Glomerular visceral epithelial cell (primary cell): ENCODE measurements around the gene TCF7L1.
"Not testable (repeated sequence)": the region's sequence is repeated elsewhere in the genome, so short reads cannot be mapped to it uniquely, and the experiment has no call there.

Experiments used
- DNase-seq: peaks from one replicate; pipeline ENCODE4 v3.0.0-alpha.2; 2016; ENCODE audit errors: extremely low spot score

TCF7L1 gene

GRCh38 chr2:85326406-85327159 is 193.4 kb downstream of the TCF7L1 start:
- no peak for DNase-seq

DNA sequence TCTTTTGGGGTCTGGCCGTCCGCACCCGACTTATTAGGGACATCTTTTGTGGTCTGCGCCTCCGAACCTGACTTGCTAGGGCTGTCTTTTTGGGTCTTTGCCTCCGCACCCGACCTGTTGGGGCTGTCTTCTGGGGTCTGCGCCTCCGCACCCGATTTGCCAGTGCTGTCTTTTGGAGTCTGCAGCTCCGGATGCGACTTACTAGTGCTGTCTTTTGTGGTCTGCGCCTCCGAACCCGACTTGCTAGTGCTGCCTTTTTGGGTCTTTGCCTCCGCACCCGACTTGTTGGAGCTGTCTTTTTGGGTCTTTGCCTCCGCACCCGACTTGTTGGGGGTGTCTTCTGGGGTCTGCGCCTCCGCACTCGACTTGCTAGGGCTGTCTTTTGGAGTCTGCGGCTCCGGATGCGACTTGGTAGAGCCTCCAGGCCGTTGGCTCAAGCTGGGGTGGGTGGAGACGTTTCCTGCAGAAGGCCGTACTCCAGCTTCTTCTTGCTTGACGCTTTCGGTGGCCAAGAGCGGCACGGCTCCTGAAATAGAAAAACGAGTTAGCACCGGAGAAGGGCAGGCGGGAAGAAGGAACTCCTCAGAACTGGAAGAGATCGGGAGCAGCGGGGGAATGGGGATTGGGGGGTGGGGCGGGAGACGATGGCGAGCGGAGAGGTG is 194.1 kb downstream of the TCF7L1 start:
- DNase-seq = peak; percentile 22

DNA sequence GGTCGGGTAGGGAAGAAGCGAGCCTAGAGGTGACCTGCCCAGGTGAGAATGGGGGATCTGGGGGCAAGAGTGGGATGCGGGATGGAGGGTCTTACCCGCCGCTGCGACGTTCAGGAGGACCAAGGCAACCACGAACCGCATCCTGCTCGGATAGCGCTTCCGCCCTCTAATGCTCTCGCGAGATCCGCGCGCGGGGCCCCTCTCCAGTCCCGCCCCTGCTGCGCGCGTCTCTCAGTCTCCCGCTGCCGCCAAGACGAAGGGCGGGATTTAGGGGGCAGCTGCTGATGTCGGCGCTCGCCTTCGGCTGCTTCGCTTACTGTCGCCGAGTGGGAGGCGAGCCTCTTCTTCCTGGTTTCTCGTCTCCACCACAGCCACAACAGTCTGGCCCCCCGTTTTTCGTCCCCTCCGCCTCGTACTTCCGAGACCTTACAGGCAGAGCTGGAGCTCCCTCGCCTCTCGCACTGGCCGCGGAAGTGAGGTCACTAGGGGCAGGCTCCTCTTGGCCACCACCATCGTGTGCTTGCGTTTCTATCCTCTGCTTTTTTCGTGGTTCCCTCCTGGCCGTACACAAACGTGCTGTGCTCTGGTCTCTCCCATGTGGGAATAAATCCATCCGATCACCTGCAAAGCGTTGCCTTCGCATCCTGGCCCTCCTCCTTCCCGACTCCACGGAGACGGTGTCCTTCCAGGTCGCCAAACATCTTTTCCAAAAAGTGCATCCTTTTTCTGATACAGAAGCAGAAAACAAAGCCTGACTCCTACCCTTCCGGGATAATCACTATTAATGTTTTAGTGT is 194.8 kb downstream of the TCF7L1 start, which contains the start of gene TGOLN2:
TSS of gene TGOLN2 (minus strand) at position 168 of the 796 bp plus-strand sequence. CDS start at position 141, 27 bp downstream.
- peak; percentile 86 for DNase-seq

- no peak for DNase-seq
Observed at GRCh38 chr2:85329181-85329651, 196.0 kb downstream of the TCF7L1 start.

DNA sequence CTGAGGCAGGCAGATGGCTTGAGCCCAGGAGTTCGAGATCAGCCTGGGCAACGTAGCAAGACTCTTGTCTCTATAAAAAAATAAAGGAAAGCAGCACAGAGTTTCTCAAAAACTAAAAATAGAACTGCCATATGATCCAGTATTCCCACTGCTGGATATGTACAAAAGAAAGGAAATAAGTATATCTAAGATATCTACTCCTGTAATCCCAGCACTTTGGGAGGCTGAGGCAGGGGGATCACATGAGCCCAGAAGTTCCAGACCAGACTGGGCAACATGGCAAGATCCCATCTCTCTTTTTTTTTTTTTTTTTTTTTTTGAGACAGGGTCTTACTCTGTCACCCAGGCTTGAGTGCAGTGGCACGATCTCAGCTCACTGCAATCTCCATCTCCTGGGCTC is 196.5 kb downstream of the TCF7L1 start:
- not testable (repeated sequence) for DNase-seq

- DNase-seq = no peak
Observed at GRCh38 chr2:85330839-85331636, 197.8 kb downstream of the TCF7L1 start.

- DNase-seq = not testable (repeated sequence)
Observed at GRCh38 chr2:85333877-85334276, 200.7 kb downstream of the TCF7L1 start.

- DNase-seq = no peak
Observed at GRCh38 chr2:85334928-85335327, 201.7 kb downstream of the TCF7L1 start.

DNA sequence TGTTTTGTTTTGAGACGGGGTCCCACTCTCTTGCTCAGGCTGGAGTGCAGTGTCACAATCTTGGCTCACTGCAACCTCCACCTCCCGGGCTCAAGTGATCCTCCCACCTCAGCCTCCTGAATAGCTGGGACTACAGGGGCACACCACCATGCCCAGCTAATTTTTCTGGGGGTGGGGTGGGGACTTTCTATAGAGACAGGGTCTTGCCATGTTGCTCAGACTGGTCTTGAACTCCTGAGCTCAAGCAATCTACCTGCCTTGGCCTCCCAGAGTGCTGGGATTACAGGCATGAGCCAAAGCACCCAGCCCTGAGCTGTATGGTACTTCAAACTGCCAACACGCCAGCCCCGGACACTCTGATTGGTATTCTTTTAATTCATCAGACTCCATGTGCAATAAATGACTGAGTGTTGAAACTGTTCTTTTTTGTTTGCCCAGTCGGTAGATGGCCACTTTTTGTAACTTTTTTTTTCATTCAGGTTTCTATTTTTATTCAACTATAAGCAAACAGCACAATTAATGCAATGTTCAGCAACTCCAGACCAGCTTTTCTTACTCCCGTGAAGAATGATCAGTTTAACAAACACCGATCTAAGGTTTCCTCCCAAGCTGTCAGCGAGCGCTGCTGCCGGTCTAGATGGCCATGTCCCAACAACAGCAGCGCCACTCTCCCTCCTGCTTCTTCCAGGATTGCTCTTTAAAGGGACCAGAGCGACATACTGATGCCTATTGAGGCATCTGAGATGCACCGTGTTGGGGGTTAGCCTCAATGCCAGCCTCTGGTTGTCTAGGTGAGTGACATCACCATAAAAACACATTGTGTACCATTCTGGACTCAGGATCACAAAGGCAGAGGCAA is 207.1 kb downstream of the TCF7L1 start:
- DNase-seq = no peak

GRCh38 chr2:85341269-85342029 is 208.3 kb downstream of the TCF7L1 start:
- DNase-seq = no peak

GRCh38 chr2:85342156-85342555 is 209.0 kb downstream of the TCF7L1 start:
- DNase-seq = no peak

GRCh38 chr2:85343207-85343895 is 210.2 kb downstream of the TCF7L1 start:
- not testable (repeated sequence) for DNase-seq

DNA sequence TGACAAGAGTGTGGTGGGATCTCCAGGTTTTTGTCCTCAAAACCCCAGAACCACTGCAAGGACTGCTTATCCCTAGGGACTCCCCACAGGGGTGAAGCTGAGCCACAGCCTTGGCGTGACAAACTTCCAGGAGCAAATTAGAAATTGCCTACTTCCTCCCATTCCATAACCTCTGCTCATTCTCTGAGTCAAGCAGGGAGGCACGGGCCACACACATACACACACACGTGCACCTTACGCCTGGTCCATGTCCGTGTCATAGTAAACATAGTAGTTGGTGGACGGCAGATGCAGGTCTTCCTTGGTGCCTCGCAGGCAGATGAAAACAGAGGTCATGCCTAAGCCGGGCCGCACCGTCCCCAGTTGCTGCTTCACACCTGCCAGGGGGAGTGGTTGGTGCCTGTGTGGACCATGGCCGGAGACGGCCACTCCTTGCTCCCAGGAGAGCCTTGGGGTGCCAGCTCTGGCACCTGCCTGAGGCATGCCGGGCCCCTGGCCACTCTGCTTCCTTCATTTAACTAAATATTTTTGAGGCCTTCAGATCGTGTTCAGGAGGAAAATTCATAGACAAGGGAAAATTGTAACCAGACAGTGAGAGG is 211.3 kb downstream of the TCF7L1 start:
- no peak for DNase-seq

GRCh38 chr2:85347599-85347998 is 214.4 kb downstream of the TCF7L1 start:
- DNase-seq = no peak

GRCh38 chr2:85353876-85354285 is 220.7 kb downstream of the TCF7L1 start:
- peak; percentile 11 for DNase-seq

DNA sequence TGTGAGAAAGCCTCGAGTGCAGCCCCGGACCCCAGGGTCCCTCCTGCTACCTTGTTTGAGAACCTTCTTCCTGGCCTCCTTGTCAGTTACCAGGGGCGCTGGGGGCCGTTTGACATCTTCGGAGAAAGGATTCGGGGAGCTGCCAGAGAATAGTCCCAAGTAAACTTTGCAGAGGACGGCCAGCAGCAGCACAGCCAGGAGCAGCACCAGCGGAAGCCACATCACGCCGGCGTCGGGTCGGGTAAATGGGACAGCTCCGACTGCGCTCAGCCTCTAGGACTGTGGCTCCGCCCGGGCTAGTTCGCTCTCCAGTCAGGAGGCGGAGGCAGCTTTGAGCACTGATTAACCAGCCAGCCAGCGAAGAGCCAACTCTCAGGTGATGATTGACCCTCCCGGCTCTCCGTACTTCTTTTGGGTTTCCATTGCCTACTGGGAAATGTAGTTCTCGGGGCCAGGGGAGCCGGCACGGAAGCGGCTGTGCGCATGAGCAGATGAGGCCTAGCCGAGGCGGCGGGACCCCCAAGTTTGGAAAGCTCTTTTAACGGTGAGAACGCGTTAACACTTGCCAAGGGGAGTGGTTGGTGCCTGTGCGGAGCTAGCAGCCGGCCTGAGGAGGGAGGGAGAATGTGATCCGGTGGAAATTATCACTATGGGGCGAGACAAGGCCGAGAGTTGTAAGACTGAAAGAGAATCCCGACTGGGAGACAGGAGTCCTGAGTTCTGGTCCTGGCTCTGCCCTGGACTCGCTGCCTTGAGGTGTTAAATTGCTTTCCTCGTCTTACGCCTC is 221.3 kb downstream of the TCF7L1 start, which contains the start of the genes ELMOD3 and RETSAT:
TSS of gene ELMOD3 (plus strand) at position 484 of the 787 bp plus-strand sequence. CDS start 2,430 bp downstream, outside the sequence.
TSS of gene RETSAT (minus strand) at position 243 of the 787 bp plus-strand sequence. CDS start at position 222, 21 bp downstream.
- DNase-seq = peak; percentile 98

DNA sequence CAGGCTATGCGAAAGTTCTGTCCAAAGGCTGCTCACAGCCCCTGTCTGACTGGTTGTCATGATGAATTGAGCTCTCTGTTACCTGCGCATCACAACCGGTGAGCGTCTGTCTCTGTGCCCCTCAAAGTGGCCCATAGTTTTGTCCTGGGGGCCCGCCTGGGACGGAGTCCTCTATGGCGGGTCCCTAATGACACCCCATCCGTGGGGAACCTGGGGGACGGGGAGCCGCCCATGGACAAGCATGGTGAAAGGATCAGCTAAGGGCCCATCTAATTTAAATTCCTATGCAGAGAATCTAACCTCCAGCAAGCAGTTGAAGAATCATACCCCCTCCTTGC is 221.8 kb downstream of the TCF7L1 start:
- DNase-seq = no peak

GRCh38 chr2:85355521-85355920 is 222.3 kb downstream of the TCF7L1 start:
- DNase-seq = no peak
